Body of pancreas (tissue), 4 donors: Measurements from ENCODE around the gene LRP8. TPM values are rescaled to one million over a fixed set of nuclear protein-coding genes. Genes with fewer than 3 reads are reported as not detected.

Experiments used
- ATAC-seq: fragments of 150-250 bp; one replicate; pipeline ENCODE4 v1.9.1; 2016
- DNase-seq, 4 donors: peaks; one replicate each; pipeline ENCODE4 v3.0.0-alpha.2; 2019
- H3K27ac ChIP-seq, 4 donors: fragments of 200-600 bp; sonication (generic); 1 replicate in 3 of 4; 2 replicates in 1 of 4; pipeline versions ENCODE4 v1.5.1 to v1.6.1; 2016 to 2019; ENCODE audit warnings: mild to moderate bottlenecking in 1 of 4, mixed read lengths in 1 of 4, moderate library complexity in 1 of 4
- H3K27me3 ChIP-seq, 2 donors: fragments of 200-600 bp; sonication (generic); one replicate each; pipeline ENCODE4 v1.6.0; 2016; ENCODE audit warnings: mild to moderate bottlenecking in 1 of 2
- H3K36me3 ChIP-seq, 2 donors: fragments of 200-600 bp; sonication (generic); replicated peaks in 1 of 2; 2 replicates each; pipeline ENCODE4 v1.5.1; 2016; ENCODE audit warnings: low read depth in 2 of 2; ENCODE audit not compliant: insufficient read depth in 1 of 2
- H3K4me1 ChIP-seq: fragments of 200-600 bp; sonication (generic); one replicate; pipeline ENCODE4 v1.6.0; 2016
- H3K4me3 ChIP-seq, 2 donors: fragments of 200-600 bp; sonication (generic); 1 replicate in 1 of 2; 2 replicates in 1 of 2; pipeline ENCODE4 v1.5.1; 2016 to 2019
- H3K9me3 ChIP-seq, 3 donors: fragments of 200-600 bp; sonication (generic); 1 replicate in 2 of 3; 2 replicates in 1 of 3; pipeline ENCODE4 v1.5.1; 2016
- CTCF ChIP-seq, 7 experiments: fragments of 450-650 bp in 4 of 7; fragments of 200-600 bp in 3 of 7; sonication (generic) in 3 of 7; IDR thresholded peaks; one replicate each; pipeline ENCODE4 v1.5.1; 2016 to 2019; ENCODE audit warnings: antibody characterized with exemption in 7 of 7
- POLR2A ChIP-seq, 3 donors: fragments of 450-650 bp; IDR thresholded peaks; one replicate each; pipeline ENCODE4 v1.6.1; 2016; ENCODE audit warnings: antibody characterized with exemption in 3 of 3, mild to moderate bottlenecking in 2 of 3
- WGBS, 2 donors: methylation state at CpG; one replicate each; pipeline ENCODE4 v1.1.5; 2017; 5-methylcytosine and 5-hydroxymethylcytosine counted together
- intact Hi-C: fragments of 100-400 bp; cut with DNase I; formaldehyde crosslinking; loops from one replicate; pipeline ENCODE4 v1.15.1; 2023
- total RNA-seq, 2 donors: library from RNA; depleted of rRNA; stranded (reverse); fragments of >200 nt; gene quantifications; one replicate each; pipeline ENCODE4 v1.1.0, GENCODE V29; 2016

Gene LRP8
- total RNA-seq, 2 donors from 2014 or later, result 1.3 to 4.2 TPM

- intact Hi-C loops, result no loop called here
- H3K4me1 ChIP-seq, result peaks cover 5% of the 10 kb centered on the region
- no peaks in the 10 kb centered on the region for H3K9me3 ChIP-seq
- ATAC-seq (no peak), DNase-seq (no peak)
- 94 to 96% methylated on average over 3 of the region's 3 CpGs for WGBS, 2 donors
- H3K27me3 ChIP-seq, result no peaks in the 10 kb centered on the region
- no peak overlapping the region for H3K4me3 ChIP-seq
- no peaks in the 10 kb centered on the region for H3K36me3 ChIP-seq
- H3K27ac ChIP-seq, result no peak overlapping the region
- TF ChIP-seq CTCF (IDR thresholded peaks at IDR 0.05) (no peak), POLR2A (IDR thresholded peaks at IDR 0.05) (no peak)
Measured at GRCh38 chr1:53315046-53315445, 12.8 kb downstream of the LRP8 start.

- H3K4me3 ChIP-seq, result no peak overlapping the region
- TF ChIP-seq POLR2A (IDR thresholded peaks at IDR 0.05) (no peak), CTCF (IDR thresholded peaks at IDR 0.05) (no peak)
- no peak overlapping the region for H3K27ac ChIP-seq
- intact Hi-C loops, result no loop called here
- no peak for ATAC-seq
- no peaks in the 10 kb centered on the region for H3K9me3 ChIP-seq
- DNase-seq, result no peak
- WGBS, 2 donors, result 94 to 95% methylated on average over 5 to 7 of the region's 7 CpGs
- no peaks in the 10 kb centered on the region for H3K36me3 ChIP-seq
- H3K27me3 ChIP-seq, result no peaks in the 10 kb centered on the region
- H3K4me1 ChIP-seq, result peaks cover 5% of the 10 kb centered on the region
Measured at GRCh38 chr1:53314606-53315005, 13.3 kb downstream of the LRP8 start.

- Histone ChIP-seq H3K27me3 (no peaks in the 10 kb centered on the region), H3K27ac (no peak overlapping the region), H3K9me3 (no peaks in the 10 kb centered on the region), H3K4me1 (peaks cover 5% of the 10 kb centered on the region), H3K36me3 (no peaks in the 10 kb centered on the region), H3K4me3 (no peak overlapping the region)
- ATAC-seq (no peak), DNase-seq (no peak)
- 92% methylated on average over 5 of the region's 7 CpGs; no CpG with 5 or more reads in 1 of the 2 donors for WGBS, 2 donors
- no peak for TF ChIP-seq POLR2A (IDR thresholded peaks at IDR 0.05)
- no peak for TF ChIP-seq CTCF (IDR thresholded peaks at IDR 0.05)
- intact Hi-C loops, result no loop called here
Measured at GRCh38 chr1:53314096-53314495, 13.8 kb downstream of the LRP8 start.

- H3K36me3 ChIP-seq, result no peaks in the 10 kb centered on the region
- no peaks in the 10 kb centered on the region for H3K27me3 ChIP-seq
- TF ChIP-seq CTCF (IDR thresholded peaks at IDR 0.05) (no peak), POLR2A (IDR thresholded peaks at IDR 0.05) (no peak)
- ATAC-seq (no peak), DNase-seq (no peak)
- WGBS, 2 donors, result 87 to 93% methylated on average over 5 of the region's 5 CpGs
- intact Hi-C loops, result no loop called here
- no peak overlapping the region for H3K27ac ChIP-seq
- H3K4me1 ChIP-seq, result peaks cover 5% of the 10 kb centered on the region
- no peaks in the 10 kb centered on the region for H3K9me3 ChIP-seq
- H3K4me3 ChIP-seq, result no peak overlapping the region
Measured at GRCh38 chr1:53313556-53313955, 14.3 kb downstream of the LRP8 start.

- Histone ChIP-seq H3K4me1 (peaks cover 5% of the 10 kb centered on the region), H3K36me3 (no peaks in the 10 kb centered on the region), H3K27me3 (no peaks in the 10 kb centered on the region), H3K27ac (no peak overlapping the region), H3K9me3 (no peaks in the 10 kb centered on the region), H3K4me3 (no peak overlapping the region)
- 81 to 86% methylated on average over 11 of the region's 11 CpGs for WGBS, 2 donors
- no peak for DNase-seq
- TF ChIP-seq POLR2A (IDR thresholded peaks at IDR 0.05), result no peak
- TF ChIP-seq CTCF (IDR thresholded peaks at IDR 0.05), result no peak
- intact Hi-C loops, result no loop called here
- no peak for ATAC-seq
Measured at GRCh38 chr1:53311702-53312305, 16.1 kb downstream of the LRP8 start.
